Activated CD4-positive, CD25-positive, alpha-beta regulatory T cell (primary cell): Measurements from ENCODE around the gene PIGU.
"Not testable (repeated sequence)": the region's sequence is repeated elsewhere in the genome, so short reads cannot be mapped to it uniquely, and the experiment has no call there.

Experiments
- DNase-seq, 4 experiments: peaks; one replicate each; lab custom pipeline; 2025; lab: John Stamatoyannopoulos, UW

The PIGU gene

DNA sequence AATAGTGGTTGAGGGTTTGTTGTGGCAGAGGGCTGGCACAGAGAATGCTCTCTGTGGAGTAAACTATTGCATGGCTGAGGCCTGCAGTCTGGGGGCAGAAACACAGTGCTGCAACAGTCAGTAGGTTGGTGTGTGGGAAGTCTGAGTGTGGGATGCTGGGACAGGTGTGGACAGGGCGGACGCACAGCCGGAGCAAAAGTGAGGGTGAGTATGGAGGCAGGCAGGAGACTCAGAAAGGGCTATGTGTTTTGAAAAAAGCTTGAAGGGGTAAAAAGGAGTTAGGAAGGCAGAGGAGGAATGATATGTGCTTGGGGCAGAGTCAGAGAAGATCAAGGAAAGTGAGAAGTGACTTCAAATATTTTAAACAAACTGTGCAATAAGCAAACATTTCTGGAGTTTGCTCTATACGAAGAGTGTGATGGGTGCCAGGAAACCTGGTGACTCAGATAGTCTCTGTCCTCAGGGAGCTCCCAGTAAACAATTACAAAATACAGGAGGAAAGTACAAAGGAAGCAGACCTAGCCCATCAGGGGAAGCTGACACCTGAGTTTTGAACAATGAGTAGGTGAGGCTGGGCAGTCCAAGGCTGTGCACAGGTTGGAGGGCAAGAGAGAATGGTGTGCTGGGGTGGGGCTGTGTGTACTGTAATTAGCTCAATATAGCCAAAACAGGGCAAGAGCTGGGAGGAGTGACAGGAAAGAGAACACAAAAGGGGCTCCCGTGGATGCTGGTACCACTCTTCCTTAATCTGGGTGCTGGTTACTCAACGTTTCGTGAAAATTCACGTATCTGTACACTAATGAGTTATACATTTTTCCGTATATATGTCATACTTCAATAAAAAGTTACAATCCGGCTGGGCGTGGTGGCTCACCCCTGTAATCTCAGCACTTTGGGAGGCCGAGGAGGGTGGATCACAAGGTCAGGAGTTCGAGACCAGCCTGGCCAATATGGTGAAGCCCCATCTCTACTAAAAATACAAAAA is 55.2 kb downstream of the PIGU start:
- DNase-seq = no peak

DNA sequence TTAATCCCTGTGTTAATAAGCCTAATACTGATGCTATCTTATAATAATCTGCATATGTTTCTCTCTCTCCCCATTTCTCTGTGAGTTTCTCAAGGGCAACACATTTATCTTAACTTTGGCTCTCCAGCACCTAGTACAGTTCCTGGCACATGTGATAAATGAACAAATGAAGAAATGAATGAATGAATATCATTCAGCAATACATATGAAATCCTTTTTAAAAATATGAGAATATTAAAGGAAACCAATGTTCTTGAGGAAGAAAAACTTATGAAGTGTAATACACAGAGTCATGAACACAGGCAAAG is 55.9 kb downstream of the PIGU start:
- DNase-seq = no peak

DNA sequence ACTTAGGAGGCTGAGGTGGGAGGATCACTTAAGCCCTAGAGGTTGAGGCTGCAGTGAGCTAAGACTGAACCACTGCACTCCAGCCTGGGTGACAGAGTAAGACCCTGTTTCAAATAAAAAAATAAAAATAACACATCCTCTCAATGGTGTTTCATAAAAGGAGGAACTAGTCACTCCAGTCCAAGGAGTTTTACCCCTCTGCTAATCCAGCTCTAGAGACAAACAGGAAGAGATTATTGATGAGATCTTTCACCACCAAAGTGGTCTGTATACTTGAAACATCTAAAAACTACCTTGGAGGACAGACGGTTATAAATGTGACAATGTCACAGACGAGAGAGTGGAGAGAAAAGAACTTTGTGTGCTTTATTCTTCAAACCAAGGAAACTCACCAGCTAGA is 58.2 kb downstream of the PIGU start:
- DNase-seq = no peak

DNA sequence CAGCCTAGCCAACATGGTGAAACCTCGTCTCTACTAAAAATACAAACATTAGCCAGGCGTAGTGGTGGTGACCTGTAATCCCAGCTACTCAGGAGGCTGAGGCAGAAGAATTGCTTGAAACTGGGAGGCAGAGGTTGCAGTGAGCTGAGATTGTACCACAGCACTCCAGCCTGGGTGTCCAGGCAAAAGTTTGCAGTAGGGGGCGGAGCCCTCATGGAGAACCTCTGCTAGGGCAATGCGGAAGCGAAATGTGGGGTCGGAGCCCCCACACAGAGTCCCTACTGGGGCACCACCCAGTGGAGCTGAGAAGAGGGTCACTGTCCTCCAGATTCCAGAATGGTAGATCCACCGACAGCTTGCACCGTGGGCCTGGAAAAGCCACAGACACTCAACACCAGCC is 60.0 kb downstream of the PIGU start:
- not testable (repeated sequence) for DNase-seq

DNA sequence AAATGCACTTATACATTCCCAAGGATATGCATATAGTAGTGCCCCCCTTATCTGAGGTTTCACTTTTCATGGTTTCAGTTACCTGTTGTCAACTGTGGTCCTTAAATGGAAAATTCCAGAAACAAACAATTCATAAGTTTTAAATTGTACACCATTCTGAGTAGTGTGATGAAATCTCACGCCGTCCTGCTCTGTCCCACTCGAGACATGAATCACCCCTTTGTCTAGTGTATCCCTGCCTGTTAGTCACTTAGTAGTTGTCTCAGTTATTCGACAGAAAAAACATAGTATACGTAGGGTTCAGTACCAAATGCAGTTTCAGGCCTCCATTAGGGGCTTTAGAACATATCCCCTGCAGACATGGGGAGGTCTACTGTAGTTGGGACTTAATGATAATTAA is 61.4 kb downstream of the PIGU start:
- DNase-seq = no peak

DNA sequence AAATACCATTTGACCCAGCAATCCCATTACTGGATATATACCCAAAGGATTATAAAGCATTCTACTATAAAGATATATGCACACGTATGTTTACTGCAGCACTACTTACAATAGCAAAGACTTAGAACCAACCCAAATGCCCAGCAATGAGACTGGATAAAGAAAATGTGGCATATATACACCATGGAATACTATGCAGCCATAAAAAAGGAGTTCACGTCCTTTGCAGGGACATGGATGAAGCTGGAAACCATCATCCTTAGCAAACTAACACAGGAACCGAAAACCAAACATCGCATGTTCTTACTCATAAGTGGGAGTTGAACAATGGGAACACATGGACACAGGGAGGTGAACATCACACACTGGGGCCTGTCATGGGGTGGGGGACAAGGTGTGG is 64.9 kb downstream of the PIGU start:
- not testable (repeated sequence) for DNase-seq

DNA sequence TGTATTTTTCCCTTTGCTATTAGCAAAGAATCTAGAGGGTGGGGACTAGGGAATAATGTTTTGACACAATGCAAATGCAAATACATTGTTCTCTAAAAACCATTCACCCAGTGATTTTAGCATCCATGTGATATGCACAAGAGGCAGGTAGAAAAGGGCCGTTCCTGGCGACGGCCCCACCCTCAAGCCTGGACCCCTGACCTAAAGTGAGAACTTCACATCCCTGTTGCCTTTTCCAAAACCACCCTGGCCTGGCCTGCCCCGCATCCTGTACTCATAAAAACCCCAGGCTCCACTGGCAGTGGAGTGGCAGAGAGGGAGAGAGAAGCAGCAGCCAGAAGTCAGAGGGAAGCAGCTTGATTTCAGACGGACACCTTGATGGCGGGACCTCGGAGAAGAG is 69.8 kb downstream of the PIGU start:
- DNase-seq = no peak

DNA sequence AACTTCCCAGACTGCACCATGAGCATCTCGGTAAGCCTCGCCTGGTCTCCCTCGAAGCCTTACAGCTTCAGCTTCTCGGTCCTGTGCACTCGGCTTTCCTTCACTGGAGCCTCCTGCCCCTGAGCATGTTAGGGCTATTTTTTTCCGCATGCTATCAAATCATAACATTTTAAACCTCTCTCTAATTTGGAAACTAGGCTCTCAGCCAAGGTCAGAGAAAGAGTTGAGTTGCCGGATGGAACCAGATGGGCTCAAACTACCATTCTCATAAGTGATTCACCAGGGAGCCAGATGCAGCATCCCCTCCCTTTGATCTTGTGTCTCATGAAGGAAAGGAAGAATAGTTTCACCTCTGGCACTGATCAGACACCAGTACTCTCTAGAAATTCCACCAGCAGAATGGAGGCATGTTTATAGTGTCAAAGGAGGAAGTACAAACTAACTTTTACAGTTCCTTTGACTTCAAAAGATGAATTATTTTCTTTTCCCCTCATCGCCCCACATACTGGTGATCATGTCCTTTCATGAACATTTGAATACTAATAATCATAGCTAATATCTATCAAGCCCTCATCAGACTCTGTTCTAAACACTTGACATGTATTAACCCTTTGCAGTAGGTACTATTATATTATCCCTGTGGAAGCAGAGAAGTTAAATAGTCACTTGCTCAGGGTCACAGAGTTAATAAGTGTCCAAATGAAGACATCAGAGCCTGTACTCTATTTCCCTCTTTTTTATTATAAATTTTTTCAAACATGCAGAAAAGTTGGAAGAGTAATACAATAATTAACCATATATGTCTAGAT is 71.7 kb downstream of the PIGU start:
- DNase-seq = no peak

DNA sequence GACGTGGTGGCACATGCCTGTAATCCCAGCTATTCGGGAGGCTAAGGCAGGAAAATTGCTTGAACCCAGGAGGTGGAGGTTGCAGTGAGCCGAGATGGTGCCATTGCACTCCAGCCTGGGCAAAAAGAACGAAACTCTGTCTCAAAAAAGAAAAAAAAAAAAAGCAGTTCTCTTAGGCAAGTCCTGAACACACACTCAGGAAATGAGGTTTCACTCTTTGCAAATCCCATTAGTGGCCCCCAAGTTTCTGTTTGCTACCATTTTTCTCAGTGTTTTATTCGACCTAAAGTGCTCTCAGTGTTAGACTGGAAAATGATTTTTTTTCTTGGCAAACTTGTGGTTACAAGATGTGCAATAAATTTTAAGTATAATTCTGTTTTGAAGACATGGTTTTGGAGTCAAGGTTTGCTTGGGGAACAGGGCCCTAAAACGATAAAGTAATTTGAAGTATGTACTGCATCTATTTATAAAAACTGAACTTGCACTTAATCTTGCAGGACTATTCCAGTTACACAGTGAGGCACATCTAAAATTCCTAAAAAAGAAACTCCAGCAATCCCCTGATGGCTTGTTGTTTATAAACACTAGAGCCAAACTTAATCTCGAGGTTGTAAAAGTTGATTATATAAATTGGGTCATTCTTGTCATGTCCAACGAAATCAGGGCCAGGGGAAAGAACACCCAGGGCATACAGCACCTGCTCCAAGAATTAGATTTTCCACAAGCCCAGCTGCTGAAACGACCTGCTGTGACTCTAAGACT is 75.8 kb downstream of the PIGU start:
- no peak for DNase-seq

DNA sequence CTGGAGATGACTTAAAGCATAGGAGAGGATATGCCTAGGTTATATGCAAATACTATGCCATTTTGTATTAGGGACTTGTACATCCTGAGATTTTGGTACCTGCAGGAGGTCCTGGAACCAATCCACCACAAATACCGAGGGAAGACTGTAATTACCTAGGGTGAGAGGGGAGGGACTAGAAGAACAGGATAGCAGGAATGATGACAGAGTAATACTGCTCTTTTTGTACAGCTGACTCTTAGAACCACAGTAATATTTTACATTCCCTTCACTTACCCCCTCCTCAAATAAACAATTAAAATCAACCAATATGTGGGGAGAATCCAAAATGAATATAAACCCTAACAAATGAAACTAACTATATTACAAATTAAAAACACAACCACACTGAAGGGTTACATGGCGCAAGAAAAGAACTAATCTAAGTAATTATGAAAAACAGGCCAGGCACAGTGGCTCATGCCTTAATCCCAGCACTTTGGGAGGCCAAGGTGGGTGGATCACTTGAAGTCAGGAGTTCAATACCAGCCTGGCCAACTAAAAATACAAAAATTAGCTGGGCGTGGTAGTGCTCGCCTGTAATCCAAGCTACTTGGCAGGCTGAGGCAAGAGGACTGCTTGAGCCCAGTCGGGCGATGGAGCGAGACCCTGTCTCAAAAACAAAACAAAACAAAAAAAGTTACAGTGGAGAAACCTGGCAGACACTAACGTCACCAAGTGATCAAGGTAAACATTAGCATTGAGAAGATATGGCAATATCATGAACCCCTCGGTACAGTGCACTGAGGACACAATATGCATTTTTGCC is 81.3 kb downstream of the PIGU start:
- no peak for DNase-seq

DNA sequence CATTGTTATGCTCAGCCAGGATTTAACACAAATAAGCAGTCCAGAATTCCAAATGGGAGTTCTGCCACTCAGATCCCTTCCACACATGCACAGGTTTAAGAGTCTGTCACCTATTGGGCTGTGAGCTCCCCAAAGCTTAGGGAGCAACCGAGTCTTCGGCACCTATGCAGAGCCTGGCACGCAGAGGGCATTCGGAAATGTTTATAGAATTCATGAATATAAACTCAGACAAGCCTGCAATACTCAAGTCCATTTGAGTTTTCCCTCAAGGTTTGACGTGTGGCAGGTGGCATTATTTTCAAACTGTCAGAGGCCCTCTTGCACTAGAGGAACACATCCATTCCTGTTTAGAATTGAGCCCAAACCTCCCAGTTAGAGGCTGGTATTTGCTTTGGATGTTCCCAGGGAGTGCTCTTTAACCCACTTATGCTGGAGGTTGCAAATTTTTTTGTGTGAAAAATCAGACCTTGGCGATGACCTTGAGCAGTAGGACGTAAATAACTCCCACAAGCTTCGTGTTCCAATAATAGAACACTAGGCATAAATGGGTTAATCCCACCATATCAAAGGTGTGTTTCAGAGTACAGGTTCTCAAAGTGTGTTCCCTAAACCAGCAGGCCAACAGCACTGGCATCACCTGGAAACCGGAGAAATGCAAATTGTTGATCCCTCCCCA is 90.3 kb downstream of the PIGU start:
- DNase-seq = no peak

DNA sequence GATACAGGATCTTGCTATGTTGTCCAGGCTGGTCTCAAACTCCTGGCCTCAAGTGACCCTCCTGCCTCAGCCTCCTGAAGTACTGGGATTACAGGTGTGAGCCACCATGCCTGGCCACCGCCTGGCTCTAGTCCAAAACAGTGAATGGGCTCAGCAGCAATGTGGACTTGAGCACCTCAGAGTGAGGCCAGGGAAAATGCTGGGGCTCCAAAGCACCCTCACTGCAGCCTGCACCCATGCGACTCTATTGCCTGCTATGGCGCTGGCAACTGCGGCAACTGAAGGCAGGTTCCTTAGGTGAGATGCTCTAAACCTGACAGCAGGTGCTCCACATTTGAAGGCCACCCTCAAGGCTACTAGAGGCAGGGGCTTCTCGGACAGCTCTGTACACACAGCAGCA is 91.9 kb downstream of the PIGU start:
- no peak for DNase-seq

DNA sequence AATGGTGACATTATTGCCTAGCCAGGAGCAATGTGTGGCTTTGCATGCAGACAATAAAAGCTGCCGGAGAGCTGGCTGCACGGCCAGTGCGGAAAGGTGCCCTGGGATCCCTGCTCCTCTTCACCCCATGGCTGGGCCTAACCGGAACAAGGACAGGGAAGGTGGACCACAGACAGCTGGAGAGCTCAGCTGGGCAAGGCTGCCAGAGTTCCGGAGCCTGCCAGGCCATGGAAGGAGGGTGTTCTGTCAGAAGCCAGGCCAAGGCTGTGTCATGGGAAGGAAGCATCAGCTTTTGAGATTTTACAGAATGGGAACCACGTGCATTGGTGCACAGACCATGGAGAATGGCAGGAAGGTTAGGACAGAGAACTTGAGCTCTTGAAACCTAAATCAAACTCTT is 93.3 kb downstream of the PIGU start:
- no peak for DNase-seq

DNA sequence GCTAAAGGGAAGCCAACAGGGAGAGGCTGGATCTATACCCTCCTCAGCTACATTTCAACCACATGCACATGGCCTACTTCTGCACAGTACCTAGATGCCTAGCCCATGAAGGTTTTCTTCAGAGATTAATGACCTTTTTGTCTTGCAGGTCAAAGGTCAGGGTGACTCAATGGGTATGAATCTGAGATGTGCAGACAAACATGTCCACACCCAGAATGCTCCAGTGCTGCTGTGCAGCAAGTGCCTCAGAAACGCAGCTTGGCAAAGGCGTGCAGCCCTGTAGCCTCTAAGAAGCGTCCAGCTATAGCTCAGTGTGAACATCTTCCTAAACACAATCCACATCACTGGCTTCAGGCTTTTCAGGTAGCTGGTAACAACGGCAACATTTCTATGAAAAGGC is 94.0 kb downstream of the PIGU start:
- no peak for DNase-seq

DNA sequence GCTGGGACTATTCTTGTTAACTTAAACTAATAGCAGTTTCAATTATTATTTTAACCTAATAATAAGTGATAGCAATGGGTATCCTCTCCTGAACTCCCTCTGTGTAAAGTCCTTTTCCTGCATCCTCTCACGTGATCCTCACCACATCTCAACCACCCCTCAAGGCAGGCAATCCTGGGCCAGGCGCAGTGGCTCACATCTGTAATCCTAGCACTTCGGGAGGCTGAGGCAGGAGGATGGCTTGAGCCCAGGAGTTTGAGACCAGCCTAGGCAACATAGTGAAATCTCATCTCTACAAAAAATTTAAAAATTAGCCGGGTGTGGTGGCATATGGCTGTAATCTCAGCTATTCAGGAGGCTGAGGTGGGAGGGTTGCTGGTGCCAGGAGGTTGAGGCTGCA is 94.7 kb downstream of the PIGU start:
- no peak for DNase-seq

DNA sequence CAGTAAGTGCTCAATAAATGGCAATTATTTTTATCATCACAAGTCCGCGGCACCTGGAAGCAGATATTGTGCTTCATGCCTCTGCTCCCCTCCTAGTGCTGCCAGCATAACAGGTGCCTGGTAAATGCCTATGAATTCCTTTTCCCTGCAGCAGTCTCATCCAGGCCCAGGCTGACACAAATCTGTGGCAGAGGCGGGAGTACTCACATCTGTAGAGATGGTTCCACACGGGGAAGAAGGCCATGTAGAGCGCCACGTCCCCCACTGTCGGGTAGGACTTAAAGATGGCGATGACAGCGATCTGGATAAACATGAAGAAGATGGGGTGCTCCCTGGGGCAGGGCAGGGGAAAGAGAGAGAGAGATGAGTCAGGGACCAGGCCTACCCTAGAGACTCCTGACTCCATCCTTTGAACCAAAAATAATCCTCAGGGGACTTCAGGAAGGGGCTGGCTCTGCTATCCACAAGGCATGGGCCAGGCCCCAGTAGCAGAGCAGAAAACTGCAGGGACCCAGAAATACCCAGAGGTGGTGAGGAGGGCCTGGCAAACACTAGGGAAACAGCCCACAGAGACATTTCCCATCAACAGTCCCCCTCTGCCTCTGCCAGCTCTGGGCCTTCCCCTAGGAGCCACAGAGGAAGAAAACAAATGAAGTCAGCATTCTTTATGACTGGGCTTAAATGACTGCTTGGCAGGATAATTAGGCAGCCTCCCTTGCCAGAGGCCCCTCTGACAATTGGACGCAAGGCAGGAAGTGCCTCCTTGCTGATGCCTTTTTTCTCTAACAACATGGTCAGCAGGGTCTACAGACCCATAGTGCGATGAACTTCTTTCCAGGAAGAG is 95.3 kb downstream of the PIGU start:
- DNase-seq = no peak

DNA sequence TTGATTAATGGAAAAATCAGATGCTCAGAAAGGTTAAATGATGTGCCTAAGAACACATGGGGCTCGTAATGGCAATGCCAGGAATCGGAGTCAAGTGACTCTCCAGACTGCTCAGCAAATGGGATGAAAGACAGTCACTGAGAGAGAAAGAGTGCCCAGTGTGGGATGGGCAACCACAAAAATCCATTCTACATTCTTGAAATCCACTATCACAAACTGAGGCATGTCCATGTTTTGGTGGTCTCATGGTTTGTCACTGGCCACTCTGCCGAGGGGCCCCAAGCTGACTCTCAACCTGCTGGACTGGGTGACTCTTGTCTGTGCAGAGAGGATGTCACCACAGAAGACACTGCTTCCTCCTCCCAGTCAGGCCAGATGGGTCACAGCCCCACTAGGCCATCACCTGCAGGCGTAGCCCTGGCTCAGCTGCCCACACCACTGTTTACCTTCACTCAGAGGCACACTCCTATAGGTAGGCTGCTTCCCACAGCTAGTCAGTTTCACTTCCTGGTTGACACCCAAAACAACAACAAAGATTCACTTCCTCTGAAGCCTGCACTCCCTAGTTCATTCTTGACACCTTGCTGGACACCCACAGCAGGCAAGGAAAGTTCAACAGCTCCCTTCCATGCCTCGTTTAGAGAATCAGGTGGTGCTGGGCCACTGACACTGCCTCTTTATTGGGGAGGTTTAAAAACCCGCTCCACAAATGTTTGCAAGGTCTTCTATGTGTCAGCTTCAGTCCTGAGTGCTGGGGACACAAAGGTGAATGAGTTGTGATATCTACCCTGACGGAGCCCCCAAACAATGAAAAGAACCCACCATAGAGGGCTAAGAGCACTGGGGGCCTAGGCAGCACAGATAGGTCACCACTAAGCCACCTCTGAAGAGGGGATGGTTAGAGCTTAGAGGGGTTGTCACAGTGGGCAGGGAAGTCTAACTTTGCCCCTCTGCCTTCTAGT is 96.6 kb downstream of the PIGU start:
- no peak for DNase-seq

DNA sequence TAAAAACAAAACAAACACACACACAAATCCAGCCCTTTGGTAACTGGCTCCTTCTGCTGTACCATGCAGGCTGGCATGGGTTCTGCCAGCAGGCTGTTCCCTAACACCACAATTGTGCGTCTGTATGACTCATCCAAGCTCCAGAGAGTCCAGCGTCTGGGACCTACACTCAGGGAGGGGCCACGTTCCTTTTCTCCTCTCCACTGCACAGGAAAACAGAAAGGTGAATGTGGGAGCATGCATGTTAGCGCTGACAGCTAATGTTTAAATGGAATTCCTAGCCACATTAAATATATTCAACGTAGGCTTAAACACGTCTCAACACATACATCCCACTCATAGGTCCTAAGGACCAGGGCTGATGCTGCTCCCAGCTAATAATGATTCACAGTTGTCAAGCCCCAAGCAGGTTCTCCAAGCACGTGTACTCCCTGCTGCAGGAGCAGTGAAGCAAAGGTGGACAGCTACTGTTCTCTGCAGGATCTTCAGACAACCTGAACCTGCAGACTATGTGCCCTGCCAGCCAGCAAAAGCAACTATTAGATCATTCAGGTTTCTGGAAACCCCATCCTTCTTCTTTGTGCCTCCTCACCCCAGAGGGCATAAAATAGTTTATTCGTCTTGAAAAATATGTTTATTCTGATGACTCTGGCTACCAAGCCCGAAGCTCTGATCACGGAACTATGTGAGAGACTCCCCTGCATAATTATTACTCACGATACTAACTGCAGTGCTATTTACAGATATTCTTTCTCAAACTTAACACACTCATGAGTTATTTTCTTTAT is 97.5 kb downstream of the PIGU start:
- no peak for DNase-seq
